Activated T-helper 2 cell treated with anti-CD3 and anti-CD28 coated beads, Interferon-gamma antibody, Interleukin-2, Interleukin-4, amounts not matched to agents 10 μg/mL and 5 μg/mL and 100 μg/mL, durations not matched to agents 14 hours and 24 hours and 36 hours (primary cell): ENCODE measurements around the gene YEATS4. TPM values are rescaled to one million over a fixed set of nuclear protein-coding genes. Genes with fewer than 3 reads are reported as not detected.
A peak's percentile ranks its signal among the peaks of the same experiment; 100 is the strongest.

ENCODE experiments used
- DNase-seq: peaks from one replicate; pipeline ENCODE4 v3.0.0; 2021; ENCODE audit warnings: low spot score
- H3K27ac Mint-ChIP-seq: one replicate; pipeline ENCODE4 v1.8.0; 2021; ENCODE audit warnings: mixed read lengths
- H3K27me3 Mint-ChIP-seq: one replicate; pipeline ENCODE4 v1.8.0; 2021; ENCODE audit warnings: low read depth, mixed read lengths
- H3K36me3 Mint-ChIP-seq: one replicate; pipeline ENCODE4 v1.8.0; 2021; ENCODE audit warnings: low read depth, mixed read lengths
- H3K4me1 Mint-ChIP-seq: one replicate; pipeline ENCODE4 v1.8.0; 2021; ENCODE audit warnings: low read depth, mixed read lengths
- H3K4me3 Mint-ChIP-seq: one replicate; pipeline ENCODE4 v1.8.0; 2021; ENCODE audit warnings: low read depth, mild to moderate bottlenecking, moderate library complexity, mixed read lengths
- H3K9me3 Mint-ChIP-seq: one replicate; pipeline ENCODE4 v1.8.0; 2021; ENCODE audit warnings: mixed read lengths
- intact Hi-C: fragments of 100-400 bp; cut with micrococcal nuclease; formaldehyde crosslinking; loops from one replicate; pipeline ENCODE4 v1.15.1; 2023
- total RNA-seq: library from RNA; stranded (reverse); gene quantifications from 2 replicates; pipeline ENCODE4 v1.2.3, GENCODE V29; 2022

YEATS4 gene
- total RNA-seq, 1 donor from 2014 or later: 39.0 TPM

- Mint-ChIP-seq H3K4me1 (peaks cover 34% of the 10 kb centered on the region), H3K9me3 (no peaks in the 10 kb centered on the region), H3K27ac (no peak overlapping the region), H3K27me3 (peaks cover 7% of the 10 kb centered on the region), H3K4me3 (peak overlapping the region; percentile 49), H3K36me3 (no peaks in the 10 kb centered on the region)
- intact Hi-C loops: loop anchor here (5.0 kb wide), 1 partner anchor 40 kb away; no protein-coding TSS in a partner anchor
- DNase-seq: no peak
Observed at GRCh38 chr12:69331909-69332684, 27.4 kb upstream of the YEATS4 start.

DNA sequence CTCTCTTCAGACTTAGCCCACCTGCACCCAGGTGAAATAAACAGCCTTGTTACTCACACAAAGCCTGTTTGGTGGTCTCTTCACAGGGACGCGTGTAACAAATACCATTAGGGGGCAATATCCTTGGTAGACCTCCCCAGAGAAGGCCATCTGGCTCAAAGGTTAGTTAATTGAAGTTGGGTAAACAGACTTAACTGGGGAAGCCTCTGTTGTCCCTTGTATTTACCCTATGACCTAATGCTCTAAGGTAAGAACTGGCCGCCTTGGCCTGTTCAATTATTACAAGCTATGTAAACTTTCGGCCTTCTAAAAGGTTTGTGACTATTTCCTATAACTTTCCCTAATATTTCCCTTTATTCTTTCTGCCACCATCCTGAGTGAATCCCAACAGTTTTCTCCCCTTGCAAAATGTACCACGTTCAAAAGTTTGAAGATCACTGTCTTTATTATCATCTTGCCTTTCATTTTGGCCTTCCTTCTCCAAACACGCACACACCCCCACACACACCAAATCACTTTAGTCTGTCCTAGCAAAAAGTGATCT lies 26.7 kb upstream of the YEATS4 start:
- H3K4me3 Mint-ChIP-seq: no peak overlapping the region
- no peaks in the 10 kb centered on the region for H3K36me3 Mint-ChIP-seq
- no peaks in the 10 kb centered on the region for H3K9me3 Mint-ChIP-seq
- H3K27me3 Mint-ChIP-seq: peaks cover 4% of the 10 kb centered on the region
- H3K4me1 Mint-ChIP-seq: peaks cover 38% of the 10 kb centered on the region
- no peak for DNase-seq
- intact Hi-C loops: loop anchor here (1.0 to 5.0 kb wide), 2 partner anchors 12 to 41 kb away; no protein-coding TSS in a partner anchor
- no peak overlapping the region for H3K27ac Mint-ChIP-seq

DNA sequence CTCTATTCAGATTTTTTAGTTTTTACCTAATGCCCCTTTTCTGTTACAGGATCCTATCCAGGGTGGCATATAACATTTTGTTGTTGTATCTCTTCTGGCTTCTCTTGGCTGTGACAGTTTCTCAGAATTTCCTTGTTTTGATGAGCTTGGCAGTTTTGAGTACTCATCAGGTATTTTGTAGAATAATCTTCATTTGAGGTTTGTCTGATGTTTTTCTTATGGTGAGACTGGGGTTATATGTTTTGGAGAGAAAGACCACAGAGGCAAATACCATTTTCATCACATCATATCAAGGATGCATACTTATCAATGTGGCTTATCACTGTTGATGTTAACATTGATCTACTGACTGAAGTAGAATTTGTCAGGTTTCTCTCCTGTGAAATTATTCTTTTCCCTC lies 25.4 kb upstream of the YEATS4 start:
- Mint-ChIP-seq H3K4me3 (no peak overlapping the region), H3K4me1 (peaks cover 38% of the 10 kb centered on the region), H3K9me3 (no peaks in the 10 kb centered on the region), H3K27ac (no peak overlapping the region), H3K27me3 (peaks cover 5% of the 10 kb centered on the region), H3K36me3 (no peaks in the 10 kb centered on the region)
- intact Hi-C loops: loop anchor here (5.0 kb wide), 1 partner anchor 42 kb away; no protein-coding TSS in a partner anchor
- no peak for DNase-seq

DNA sequence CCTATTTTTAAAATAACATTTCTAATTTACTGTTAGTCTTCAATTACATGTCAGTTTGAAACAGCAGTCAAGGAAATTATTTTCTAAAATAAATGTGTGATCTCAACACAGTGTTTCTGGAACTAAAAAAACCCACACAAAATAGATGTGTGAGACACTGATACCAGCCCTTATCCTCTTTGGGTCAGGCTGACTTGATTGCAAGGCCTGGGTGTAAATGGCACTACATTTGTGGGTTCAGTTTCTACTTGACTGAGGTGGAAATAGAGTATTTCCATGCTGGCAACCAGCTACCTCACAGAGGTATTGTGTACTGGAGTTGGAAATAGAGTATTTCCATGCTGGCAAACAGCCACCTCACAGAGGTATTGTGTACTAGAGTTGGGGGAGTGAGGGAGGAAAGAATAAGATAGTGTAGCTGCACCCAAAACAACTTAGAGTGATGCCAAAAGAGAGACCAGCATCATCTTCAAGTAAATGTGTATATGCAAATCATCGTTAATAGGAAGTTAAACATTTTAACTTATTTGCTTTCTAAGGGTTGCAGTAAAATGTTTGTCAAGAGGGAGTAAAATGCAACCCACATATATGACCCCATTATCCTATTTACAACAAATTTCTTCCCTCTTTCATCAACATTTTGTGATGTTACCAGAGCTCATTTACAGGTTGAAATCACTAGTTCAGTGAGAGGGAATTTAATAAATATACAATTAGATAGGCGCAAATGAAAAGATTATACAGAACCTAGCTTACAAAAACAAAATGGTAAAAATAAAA lies 22.0 kb upstream of the YEATS4 start:
- Mint-ChIP-seq H3K27ac (no peak overlapping the region), H3K4me1 (peaks cover 20% of the 10 kb centered on the region), H3K9me3 (no peaks in the 10 kb centered on the region), H3K36me3 (no peaks in the 10 kb centered on the region), H3K27me3 (peaks cover 10% of the 10 kb centered on the region), H3K4me3 (no peak overlapping the region)
- no peak for DNase-seq
- intact Hi-C loops: no loop called here

DNA sequence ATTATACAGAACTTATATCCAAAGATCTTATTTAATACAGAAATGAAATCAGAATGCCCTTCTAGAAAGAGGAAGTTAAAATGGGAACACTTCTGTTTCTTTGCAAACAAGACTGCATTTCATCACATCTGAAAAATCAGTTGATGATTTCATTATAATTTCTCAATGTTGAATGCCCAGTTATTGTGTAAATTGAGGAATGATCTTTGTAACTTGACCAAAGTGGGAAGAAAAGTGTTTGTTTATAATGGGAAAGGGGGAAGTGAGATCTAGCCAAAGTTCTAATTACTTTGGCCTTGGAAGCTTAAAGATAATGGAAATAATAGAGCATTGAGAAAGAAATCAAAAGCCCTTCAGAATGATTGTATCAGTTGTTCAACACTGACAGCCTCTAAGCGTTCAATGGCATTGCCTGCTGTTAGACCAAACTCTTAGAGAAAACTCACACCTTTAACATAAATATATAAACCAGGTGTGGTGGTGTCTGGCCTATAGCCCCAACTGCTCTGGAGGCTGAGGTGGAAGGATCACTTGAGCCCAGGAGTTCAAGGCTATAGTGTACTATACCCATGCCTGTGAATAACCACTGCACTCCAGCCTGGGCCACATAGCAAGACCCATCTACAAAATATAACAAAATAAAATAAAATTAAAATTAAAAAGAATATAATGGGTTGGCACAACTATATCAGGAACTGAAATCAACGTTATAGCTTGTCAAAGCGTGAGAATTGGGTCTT lies 21.3 kb upstream of the YEATS4 start:
- H3K27me3 Mint-ChIP-seq: peaks cover 11% of the 10 kb centered on the region
- no peak overlapping the region for H3K4me3 Mint-ChIP-seq
- no peaks in the 10 kb centered on the region for H3K9me3 Mint-ChIP-seq
- intact Hi-C loops: no loop called here
- peaks cover 16% of the 10 kb centered on the region for H3K4me1 Mint-ChIP-seq
- no peaks in the 10 kb centered on the region for H3K36me3 Mint-ChIP-seq
- DNase-seq: no peak
- H3K27ac Mint-ChIP-seq: no peak overlapping the region

GRCh38 chr12:69338936-69339335 lies 20.6 kb upstream of the YEATS4 start:
- Mint-ChIP-seq H3K4me3 (no peak overlapping the region), H3K36me3 (no peaks in the 10 kb centered on the region), H3K4me1 (peaks cover 15% of the 10 kb centered on the region), H3K27ac (no peak overlapping the region), H3K9me3 (no peaks in the 10 kb centered on the region), H3K27me3 (peaks cover 12% of the 10 kb centered on the region)
- intact Hi-C loops: no loop called here
- no peak for DNase-seq

DNA sequence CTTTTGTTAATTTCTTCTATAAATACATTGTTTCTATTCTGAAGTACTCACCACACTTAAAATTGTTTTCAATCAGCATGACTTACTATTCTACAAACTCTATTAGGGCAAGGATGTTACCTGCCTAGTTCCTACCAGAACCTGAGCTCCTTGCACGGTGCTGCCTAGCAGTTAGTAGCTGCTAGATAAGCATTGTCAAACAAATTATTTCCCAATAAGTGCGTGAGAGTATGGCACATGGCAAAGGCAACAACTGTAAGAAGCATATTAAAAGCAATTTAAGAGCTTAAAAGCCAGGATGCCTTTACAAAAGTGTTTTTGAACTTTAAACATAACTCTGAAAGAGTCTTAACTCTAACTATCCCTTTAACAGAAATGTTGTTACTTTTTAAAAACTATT lies 19.5 kb upstream of the YEATS4 start:
- Mint-ChIP-seq H3K9me3 (no peaks in the 10 kb centered on the region), H3K4me3 (no peak overlapping the region), H3K36me3 (no peaks in the 10 kb centered on the region), H3K27ac (no peak overlapping the region), H3K27me3 (peaks cover 12% of the 10 kb centered on the region), H3K4me1 (peaks cover 5% of the 10 kb centered on the region)
- intact Hi-C loops: no loop called here
- no peak for DNase-seq

GRCh38 chr12:69341328-69341727 lies 18.2 kb upstream of the YEATS4 start:
- H3K4me3 Mint-ChIP-seq: no peak overlapping the region
- no peak overlapping the region for H3K27ac Mint-ChIP-seq
- intact Hi-C loops: no loop called here
- peaks cover 12% of the 10 kb centered on the region for H3K27me3 Mint-ChIP-seq
- H3K36me3 Mint-ChIP-seq: no peaks in the 10 kb centered on the region
- H3K4me1 Mint-ChIP-seq: peaks cover 4% of the 10 kb centered on the region
- H3K9me3 Mint-ChIP-seq: no peaks in the 10 kb centered on the region
- no peak for DNase-seq

- H3K36me3 Mint-ChIP-seq: no peaks in the 10 kb centered on the region
- DNase-seq: no peak
- H3K4me3 Mint-ChIP-seq: no peak overlapping the region
- H3K4me1 Mint-ChIP-seq: peaks cover 3% of the 10 kb centered on the region
- peaks cover 12% of the 10 kb centered on the region for H3K27me3 Mint-ChIP-seq
- H3K9me3 Mint-ChIP-seq: no peaks in the 10 kb centered on the region
- H3K27ac Mint-ChIP-seq: no peak overlapping the region
- intact Hi-C loops: no loop called here
Observed at GRCh38 chr12:69342421-69342820, 17.1 kb upstream of the YEATS4 start.

DNA sequence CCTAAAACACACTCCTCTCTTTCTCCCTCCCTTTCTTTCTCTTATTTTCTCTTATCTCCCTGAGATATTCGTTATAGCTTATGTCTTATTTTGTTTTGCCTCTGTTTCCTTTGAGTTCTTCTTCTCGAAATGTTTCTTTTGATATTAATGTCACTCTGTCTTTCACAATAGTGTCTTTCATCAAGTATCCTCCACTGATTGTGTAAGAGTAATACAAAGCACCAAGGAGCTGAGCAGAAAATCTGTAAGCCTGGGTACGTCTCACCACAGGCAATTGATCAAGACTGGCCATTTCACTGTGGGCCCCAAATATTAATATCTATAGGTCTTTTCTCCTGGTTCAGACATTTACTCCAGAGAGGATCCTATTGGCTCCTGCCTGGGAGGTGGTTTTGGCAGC lies 16.2 kb upstream of the YEATS4 start:
- H3K27ac Mint-ChIP-seq: no peak overlapping the region
- H3K9me3 Mint-ChIP-seq: no peaks in the 10 kb centered on the region
- H3K4me3 Mint-ChIP-seq: no peak overlapping the region
- H3K27me3 Mint-ChIP-seq: peaks cover 14% of the 10 kb centered on the region
- peaks cover 3% of the 10 kb centered on the region for H3K4me1 Mint-ChIP-seq
- H3K36me3 Mint-ChIP-seq: no peaks in the 10 kb centered on the region
- intact Hi-C loops: no loop called here
- no peak for DNase-seq

GRCh38 chr12:69343885-69344612 lies 15.5 kb upstream of the YEATS4 start:
- Mint-ChIP-seq H3K27me3 (peaks cover 15% of the 10 kb centered on the region), H3K9me3 (no peaks in the 10 kb centered on the region), H3K36me3 (no peaks in the 10 kb centered on the region), H3K27ac (no peak overlapping the region), H3K4me3 (no peak overlapping the region), H3K4me1 (peaks cover 4% of the 10 kb centered on the region)
- intact Hi-C loops: no loop called here
- DNase-seq: no peak

- no peak overlapping the region for H3K27ac Mint-ChIP-seq
- DNase-seq: no peak
- H3K36me3 Mint-ChIP-seq: no peaks in the 10 kb centered on the region
- no peaks in the 10 kb centered on the region for H3K9me3 Mint-ChIP-seq
- no peak overlapping the region for H3K4me3 Mint-ChIP-seq
- H3K27me3 Mint-ChIP-seq: peaks cover 17% of the 10 kb centered on the region
- intact Hi-C loops: no loop called here
- H3K4me1 Mint-ChIP-seq: peaks cover 4% of the 10 kb centered on the region
Observed at GRCh38 chr12:69345077-69345476, 14.5 kb upstream of the YEATS4 start.
